ENCODE results near the gene RLN3.

RLN3 gene

DNA sequence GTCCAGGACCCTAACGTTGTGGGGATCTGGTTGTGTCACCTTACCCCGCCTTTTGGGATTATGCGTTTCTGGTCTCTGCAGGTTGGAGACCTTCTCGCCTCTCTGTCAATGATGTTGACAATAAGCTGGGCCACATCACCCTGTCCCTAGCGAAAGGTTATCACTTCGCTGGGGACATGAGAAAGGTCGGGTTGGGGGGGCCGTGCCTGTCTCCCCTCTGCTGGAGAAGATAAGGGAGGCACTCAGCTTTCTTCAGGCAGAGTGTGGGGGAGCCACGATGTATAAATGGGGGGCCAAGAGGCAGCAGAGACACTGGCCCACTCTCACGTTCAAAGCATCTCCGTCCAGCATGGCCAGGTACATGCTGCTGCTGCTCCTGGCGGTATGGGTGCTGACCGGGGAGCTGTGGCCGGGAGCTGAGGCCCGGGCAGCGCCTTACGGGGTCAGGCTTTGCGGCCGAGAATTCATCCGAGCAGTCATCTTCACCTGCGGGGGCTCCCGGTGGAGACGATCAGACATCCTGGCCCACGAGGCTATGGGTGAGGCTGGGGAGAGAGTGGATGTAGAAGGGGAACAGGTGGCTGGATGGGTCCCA is at the start of gene RLN3:
Gene RLN3, plus strand, starts transcription at position 293 of the 595 bp plus-strand sequence. Its CDS starts 57 bp downstream, at position 350.
- no peak for DNase-seq (ENCODE audit: insufficient read length, low spot score)
- no peak for FAIRE-seq

DNA sequence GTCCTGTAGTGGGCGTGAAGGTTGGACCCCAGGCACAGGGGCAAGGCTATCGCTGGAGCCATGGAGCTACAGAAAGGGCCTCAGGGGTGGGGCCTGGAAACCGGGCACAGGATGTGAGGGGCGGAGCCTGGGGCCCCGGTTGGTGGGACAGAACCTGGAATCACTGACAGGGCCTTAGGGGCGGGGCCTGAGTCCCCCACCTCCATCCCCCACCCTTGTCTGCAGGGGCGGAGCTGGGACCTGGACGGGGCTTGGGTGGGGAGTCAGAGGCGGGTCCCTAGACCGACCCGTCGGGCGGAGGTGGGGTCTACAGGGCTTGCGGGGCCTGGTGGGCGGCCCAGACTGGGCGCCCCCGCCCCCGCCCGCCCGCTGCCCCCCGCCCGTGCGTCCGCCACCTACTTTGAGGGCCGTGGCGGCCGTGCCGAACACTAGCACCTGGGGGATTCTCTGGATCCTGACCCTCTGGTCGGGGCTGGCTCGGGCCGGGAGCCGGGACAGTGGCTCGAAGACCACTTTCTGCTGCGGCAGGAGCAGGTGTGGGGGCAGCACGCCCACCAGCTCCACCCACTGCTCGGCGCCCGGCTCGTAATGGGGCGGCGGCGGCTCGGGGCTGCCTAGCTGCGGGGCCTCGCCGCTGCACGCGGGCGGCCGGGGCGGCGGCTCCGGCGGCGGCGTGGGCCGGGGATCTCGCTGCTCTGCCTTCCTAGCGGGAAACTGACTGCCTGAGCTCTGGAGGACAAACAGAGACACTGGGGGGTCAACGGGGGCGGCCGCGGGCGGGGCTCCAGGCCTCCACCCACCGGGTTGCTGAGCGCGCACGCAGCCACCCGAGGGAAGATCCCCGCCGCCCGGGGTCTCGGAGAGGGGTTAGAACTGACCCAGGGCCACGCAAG is 49.4 kb upstream of the RLN3 start:
- no peak for FAIRE-seq

GRCh38 chr19:13979244-13979615 is 48.7 kb upstream of the RLN3 start:
- FAIRE-seq (no peak), DNase-seq (ENCODE audit: insufficient read length, low spot score) (no peak)

More for the DNA sequence above, 49.4 kb upstream of the RLN3 start:
- DNase-seq (ENCODE audit: insufficient read length, low spot score) = no peak

DNA sequence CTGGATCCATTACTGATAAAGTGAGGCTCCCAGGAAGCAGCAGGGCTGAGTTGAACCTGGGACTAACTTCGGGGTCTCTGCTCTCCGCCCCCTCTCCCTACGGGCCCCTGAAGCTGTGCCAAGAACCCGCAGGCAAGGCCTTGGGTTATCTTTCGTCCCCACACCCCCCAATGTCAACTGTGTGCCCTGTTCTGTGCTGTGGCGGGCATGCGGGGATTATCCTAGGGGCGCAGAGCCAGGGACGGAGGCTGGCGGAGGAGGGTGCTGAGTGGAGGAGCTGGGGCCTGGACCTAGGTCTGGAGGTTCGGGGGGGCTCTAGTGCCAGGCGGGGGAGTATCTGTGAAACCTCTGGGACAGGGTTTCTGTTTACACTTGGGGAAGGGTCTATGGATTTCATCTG is 48.3 kb upstream of the RLN3 start:
- no peak for FAIRE-seq

GRCh38 chr19:13980340-13980739 is 47.6 kb upstream of the RLN3 start:
- no peak for FAIRE-seq

More for the DNA sequence above, 48.3 kb upstream of the RLN3 start:
- no peak for DNase-seq (ENCODE audit: insufficient read length, low spot score)

DNA sequence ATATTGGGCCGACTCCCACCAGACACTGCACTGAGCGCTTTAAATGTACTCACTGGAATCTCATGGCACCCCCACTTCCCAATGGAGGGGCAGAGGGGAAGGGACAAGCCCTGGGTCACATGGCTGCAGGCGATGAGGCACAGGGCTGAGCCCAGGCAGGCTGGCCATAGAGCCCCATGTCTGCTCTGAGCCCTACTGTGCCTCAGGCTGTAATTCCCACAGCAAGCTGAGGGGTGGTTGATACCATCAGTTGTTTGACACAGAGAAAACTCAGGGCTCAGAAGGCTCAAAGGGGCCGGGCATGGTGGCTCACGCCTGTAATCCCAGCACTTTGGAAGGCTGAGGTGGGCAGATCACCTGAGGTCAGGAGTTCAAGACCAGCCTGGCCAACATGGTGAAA is 46.9 kb upstream of the RLN3 start:
- DNase-seq (ENCODE audit: insufficient read length, low spot score) = no peak
- no peak for FAIRE-seq

More at GRCh38 chr19:13980340-13980739, 47.6 kb upstream of the RLN3 start:
- DNase-seq (ENCODE audit: insufficient read length, low spot score) = no peak

DNA sequence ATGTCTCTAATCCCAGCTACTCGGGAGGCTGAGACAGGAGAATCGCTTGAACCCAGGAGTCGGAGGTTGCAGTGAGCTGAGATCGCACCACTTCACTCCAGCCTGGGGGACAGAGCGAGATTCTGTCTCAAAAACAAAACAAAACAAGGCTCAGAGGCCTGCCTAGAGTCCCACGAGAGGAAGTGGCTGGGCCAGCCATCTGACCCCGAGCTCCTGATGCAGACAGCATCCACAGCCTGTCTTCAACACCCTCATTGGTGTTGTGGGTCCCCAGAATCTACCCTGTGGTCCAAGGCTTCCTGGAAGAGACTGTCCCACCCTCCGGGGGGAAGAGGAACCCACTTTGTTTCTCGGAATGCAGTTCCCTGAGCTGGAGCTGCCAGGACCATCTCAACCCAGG is 46.5 kb upstream of the RLN3 start:
- no peak for DNase-seq (ENCODE audit: insufficient read length, low spot score)
- no peak for FAIRE-seq

GRCh38 chr19:13981988-13982501 is 45.9 kb upstream of the RLN3 start:
- DNase-seq (ENCODE audit: insufficient read length, low spot score) (no peak), FAIRE-seq (no peak)

DNA sequence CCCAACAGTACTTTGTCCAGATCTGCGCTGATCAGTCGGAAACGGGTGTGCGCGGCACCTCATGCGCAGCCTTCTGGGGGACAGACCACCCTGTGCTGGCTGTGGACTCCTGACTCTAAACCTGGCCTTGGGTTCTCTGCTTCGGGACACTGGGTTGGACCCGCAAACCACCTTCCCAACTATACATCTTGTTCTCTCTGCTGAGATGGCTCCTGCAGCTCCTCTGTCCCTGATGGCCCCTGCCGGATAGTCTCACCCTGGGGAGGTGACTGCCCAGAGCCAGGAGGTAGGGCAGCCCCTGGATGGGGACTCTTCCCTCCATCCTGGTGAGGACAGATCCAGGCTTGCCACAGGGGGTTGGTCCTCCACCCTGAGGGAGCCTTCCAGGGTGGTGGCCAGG is 45.2 kb upstream of the RLN3 start:
- DNase-seq (ENCODE audit: insufficient read length, low spot score) (no peak), FAIRE-seq (no peak)

DNA sequence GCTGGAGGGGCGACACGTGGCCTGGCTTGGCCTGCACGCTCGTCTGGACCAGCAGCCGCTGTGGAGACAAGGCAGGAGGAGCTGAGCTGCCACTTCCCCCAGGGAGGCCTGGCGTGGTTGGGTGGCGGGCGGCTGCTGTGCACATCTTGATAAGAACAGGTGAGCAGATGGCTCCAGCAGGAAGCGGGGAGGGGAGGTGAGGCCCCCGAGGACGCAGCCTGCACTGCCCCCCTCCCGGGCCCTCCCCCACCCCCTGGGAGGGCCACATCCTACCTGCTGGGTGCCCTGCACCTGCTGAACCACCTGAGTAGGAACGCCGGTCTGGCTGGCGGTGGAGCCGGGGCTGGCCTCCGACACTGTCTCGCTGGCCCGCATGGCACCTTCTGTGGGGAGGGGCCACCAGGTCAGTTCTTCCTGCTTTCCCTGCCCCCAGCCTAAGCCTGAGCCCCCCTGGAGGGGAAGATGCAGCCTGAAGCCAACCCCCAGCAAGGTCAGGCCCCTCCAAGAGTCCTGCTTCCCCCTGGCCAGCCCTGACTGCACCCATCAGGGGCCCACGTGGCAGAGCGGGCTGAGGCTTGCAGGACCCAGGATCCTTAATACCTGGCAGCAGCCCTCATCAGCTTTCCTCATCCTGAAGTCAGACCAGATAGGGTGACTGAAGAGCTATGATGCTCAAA is 44.6 kb upstream of the RLN3 start:
- DNase-seq (ENCODE audit: insufficient read length, low spot score) = no peak
- FAIRE-seq = no peak

DNA sequence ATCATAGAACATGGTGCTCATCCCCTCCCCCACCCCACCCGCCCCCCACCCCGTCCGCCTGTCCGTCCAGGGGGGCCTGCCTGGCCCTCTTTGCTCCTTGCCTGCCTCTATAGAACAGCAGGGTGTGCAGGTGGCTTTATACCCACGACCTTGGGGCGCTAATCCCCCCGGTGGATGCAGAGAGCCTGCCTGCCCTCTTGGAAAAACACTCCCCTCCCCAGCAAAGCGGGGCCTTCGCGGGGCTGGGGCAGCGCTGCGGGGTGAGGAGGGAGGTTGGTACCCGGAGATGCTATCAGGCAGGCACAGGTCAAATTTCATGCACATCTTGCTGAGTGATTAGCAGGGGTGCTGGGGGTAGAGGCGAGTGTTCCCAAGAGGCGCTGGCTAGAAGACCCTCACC is 43.8 kb upstream of the RLN3 start:
- no peak for DNase-seq (ENCODE audit: insufficient read length, low spot score)

GRCh38 chr19:13984875-13985741 is 42.8 kb upstream of the RLN3 start:
- DNase-seq (ENCODE audit: insufficient read length, low spot score) = no peak
- no peak for FAIRE-seq

More for the DNA sequence above, 43.8 kb upstream of the RLN3 start:
- no peak for FAIRE-seq

DNA sequence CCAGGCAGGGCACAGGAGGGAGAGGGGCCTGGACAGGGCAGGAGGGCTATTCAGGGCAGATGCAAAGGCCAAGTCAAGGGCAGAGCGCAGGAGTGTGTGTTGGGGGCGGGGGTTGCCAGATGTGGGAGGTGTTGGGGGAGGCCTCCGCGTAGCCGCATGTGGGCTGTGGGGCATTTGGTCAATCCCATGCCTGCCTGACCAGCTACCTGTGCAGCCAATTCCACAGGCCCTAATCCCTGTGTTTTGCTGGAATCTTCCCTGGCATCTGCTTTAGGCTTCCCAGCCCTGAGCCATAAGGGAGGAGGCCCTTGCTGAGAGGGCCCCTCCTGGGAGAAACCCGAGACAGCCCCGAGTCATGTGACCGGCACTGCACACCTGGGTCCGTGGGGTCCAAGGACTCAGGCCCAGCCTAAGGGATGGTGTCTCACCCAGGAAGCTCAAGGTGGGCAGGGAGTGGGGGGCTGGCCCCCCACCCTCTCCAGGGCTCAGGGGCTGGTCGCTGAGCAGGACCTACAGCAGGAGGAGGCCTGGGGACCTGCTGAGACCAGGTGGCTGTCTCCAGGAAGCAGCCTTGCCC is 42.1 kb upstream of the RLN3 start:
- no peak for DNase-seq (ENCODE audit: insufficient read length, low spot score)
- peak; percentile 36 for FAIRE-seq

DNA sequence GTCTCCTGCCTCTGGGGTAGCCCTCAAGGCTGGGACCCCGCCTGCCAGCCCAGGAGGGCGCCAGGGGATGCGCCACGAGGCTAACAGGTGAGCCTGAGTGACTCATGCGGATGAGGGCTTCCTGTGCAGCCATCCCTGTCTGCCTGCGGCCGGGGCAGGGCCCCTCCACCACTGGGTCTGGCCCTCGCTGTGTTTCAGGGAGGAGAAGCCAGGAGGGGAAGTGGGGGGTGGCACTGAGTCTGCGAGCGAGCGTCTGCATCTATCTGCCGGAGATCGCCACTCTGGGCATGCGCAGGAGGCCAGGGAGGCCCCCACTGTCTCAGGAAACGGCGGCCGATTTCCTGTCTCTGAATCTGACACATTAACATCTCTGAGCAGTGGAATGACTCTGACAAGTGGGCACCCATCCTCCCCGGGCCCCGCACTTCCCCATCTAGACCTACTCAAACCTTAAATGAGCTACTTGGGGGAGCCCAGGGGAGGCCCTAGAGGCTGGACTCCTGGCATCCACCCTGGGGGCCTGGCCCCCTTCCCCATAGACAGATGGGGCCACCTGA is 41.5 kb upstream of the RLN3 start:
- DNase-seq (ENCODE audit: insufficient read length, low spot score) = peak; percentile 95
- FAIRE-seq = peak; percentile 79

GRCh38 chr19:13987101-13987890 is 40.7 kb upstream of the RLN3 start:
- DNase-seq (ENCODE audit: insufficient read length, low spot score) (no peak), FAIRE-seq (peak; percentile 23)

DNA sequence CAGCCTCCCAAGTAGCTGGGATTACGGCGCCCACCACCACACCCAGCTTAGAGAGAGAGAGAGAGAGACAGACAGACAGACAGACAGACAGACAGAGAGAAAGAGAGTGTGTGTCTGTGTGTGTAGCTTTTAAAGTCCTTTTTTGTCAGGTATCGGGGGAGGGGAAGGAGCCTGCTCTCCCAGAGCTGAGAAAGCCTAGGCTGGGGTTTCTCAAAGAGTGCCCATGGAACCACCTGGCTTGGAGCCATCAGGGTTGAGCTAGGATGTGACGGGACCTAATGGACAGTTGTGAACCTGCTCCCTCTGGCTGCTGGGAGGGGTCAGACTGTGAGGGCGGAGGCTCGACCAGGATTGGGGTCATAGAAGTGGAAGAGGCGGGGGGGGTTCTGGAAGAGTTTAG is 38.5 kb upstream of the RLN3 start:
- FAIRE-seq = no peak
- no peak for DNase-seq (ENCODE audit: insufficient read length, low spot score)

DNA sequence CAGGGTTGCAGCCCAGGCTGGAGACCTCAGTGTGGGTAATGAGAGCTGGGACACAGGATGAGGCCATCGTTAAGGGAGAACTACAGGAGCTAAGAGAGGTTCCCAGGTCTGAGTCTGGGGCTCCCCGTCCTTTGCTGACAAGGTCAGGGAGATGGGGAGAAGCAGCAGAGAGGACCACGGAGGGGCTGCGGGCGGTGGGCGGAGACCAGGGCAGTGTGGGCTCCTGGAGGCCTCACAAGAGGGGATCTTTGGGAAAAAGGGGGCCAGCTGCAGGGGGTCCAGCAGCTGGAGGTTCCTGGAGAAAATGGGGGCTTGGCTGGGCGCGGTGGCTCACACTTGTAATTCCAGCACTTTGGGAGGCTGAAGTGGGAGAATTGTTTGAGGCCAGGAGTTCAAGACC is 37.9 kb upstream of the RLN3 start:
- FAIRE-seq = no peak

GRCh38 chr19:13992025-13992424 is 35.9 kb upstream of the RLN3 start:
- no peak for DNase-seq (ENCODE audit: insufficient read length, low spot score)
- no peak for FAIRE-seq

More for the DNA sequence above, 37.9 kb upstream of the RLN3 start:
- DNase-seq (ENCODE audit: insufficient read length, low spot score) = no peak

Measured in HTR-8/SVneo (cell line).